ENCODE data around the gene PRRC2A.

PRRC2A gene

DNA sequence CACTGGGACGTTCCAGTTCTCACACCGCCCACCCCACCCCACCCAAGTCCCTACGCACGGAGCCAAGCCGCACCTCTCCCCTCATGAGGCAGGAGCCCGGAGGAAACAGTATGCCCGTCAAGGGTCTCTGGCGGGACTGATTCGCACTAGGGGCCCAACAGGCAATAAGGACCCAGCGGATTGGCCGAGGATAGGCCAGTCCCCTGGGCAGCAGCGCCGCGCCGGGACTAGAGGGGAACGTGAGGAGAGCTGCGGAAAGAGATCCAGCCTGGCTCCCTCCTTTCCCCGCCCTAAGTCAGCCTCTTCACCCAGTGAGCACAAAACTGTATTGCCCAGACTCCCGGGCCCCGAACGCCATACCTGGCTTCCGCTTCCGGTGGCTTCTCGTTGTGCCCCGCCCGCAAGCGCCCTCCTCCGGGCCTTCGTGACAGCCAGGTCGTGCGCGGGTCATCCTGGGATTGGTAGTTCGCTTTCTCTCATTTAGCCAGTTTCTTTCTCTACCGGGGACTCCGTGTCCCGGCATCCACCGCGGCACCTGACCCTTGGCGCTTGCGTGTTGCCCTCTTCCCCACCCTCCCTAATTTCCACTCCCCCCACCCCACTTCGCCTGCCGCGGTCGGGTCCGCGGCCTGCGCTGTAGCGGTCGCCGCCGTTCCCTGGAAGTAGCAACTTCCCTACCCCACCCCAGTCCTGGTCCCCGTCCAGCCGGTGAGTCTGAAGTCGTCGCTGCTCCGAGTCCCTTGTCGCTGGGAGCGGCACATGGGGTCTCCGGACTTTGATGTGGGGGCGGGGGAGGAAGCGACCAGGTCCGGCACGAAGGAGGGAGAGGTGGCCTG is 45.2 kb downstream of the PRRC2A start, which contains the start of gene CSNK2B:
Gene CSNK2B, plus strand, starts transcription at position 580 of the 836 bp plus-strand sequence. CDS start 752 bp downstream, outside the sequence.
- DNase-seq (ENCODE audit: low read depth in 2 of 2), result peak; percentile 93 to 94

DNA sequence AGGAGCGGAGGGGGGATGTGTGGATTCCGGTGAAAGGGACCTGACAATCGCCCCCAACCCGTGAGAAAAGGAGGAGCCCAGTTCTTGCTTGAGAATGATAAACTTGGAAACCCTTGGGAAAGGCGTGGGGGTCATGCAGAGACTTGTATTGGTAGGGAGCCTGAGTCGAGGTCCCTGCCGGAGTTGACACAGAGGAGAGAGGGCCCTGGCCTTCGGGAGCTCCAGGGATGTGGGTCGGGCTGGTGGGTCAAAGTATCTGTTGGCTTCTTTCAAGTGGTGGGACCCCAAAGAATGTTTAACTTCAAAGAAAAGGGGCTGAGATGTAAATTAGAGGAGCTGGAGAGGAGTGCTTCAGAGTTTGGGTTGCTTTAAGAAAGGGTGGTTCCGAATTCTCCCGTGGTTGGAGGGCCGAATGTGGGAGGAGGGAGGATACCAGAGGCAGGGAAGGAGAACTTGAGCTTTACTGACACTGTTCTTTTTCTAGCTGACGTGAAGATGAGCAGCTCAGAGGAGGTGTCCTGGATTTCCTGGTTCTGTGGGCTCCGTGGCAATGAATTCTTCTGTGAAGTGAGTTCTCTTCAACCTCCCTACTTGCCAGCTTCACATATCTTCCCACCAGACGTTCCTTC is 45.9 kb downstream of the PRRC2A start:
- DNase-seq (ENCODE audit: low read depth in 2 of 2), result no peak

DNA sequence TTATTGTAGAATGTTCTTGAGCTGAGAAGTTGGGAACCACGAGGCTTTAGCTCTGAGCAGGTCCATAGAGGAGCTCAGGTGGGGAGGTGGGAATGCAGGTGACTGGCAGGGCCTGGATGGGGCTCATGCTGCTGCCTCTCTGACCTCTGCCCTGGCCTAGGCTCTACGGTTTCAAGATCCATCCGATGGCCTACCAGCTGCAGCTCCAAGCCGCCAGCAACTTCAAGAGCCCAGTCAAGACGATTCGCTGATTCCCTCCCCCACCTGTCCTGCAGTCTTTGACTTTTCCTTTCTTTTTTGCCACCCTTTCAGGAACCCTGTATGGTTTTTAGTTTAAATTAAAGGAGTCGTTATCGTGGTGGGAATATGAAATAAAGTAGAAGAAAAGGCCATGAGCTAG is 49.2 kb downstream of the PRRC2A start, which contains the start of gene LY6G5B:
Gene LY6G5B, plus strand, starts transcription at position 301 of the 400 bp plus-strand sequence. CDS start 975 bp downstream, outside the sequence.
- DNase-seq (ENCODE audit: low read depth in 2 of 2), result no peak

DNA sequence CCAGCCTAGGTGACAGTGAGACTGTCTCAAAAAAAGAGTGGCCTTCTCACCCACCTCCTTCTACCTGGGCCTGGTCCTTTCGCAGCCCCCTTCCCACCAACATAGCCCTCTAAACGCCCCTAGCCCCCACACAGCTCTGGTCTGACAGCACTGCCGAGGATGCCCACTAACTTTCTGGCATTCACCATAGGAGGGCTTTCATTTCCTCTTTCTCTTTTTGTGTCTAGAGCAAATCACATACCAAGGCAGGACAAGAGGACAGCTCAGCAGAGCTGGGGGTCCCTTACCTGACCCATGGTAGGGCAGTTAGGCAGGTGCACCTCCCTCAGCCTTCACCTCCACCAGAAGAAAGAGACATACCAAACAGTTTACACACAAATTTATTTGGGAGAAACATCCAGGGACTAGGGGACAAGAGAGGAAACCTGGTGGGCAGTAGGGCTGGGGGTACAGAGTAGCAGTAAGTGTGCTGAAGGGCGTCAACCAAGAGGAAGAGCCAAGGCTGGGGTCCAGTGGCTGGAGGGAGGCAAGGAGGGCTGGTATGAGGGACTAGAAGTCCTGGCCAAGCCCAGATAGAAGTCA is 55.9 kb downstream of the PRRC2A start:
- no peak for DNase-seq (ENCODE audit: low read depth in 2 of 2)

DNA sequence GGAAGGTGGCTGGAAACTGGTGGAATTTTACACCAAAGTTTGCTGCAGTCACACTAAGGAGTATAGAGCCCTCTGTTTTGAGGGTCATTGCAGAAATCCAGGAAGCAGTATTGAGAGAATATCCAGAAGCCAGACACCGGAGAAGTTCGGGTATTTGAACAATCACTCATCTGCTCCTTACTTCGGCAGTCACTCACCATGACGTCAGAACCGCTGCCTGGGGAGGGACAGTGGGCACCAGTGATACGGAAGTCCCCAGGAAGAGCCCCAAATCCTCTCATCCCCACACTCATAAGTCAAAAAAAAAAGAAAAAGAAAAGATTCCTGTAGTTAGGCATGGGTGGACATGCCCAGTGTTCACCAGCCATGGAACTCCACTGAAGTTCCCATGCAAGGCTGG is 56.4 kb downstream of the PRRC2A start:
- no peak for DNase-seq (ENCODE audit: low read depth in 2 of 2)

DNA sequence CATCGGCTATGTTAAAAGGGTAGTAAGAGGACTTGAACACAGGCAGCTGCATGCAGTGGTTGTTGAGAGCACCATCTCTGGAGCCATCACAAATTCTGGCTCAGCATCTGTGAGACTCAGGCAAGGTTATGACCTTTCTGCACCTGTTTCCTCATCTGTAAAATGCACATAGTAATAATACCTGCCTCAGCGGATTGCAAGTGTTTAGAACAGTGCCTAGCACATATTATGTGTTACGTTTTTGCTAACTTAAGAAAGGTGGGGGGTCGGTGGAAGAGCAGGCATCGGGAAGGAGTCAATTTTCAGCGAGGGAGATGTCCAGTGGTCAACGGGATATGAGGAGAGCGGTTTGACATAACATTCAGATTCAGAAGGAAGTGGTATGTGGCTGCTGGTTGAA is 57.4 kb downstream of the PRRC2A start:
- no peak for DNase-seq (ENCODE audit: low read depth in 2 of 2)

DNA sequence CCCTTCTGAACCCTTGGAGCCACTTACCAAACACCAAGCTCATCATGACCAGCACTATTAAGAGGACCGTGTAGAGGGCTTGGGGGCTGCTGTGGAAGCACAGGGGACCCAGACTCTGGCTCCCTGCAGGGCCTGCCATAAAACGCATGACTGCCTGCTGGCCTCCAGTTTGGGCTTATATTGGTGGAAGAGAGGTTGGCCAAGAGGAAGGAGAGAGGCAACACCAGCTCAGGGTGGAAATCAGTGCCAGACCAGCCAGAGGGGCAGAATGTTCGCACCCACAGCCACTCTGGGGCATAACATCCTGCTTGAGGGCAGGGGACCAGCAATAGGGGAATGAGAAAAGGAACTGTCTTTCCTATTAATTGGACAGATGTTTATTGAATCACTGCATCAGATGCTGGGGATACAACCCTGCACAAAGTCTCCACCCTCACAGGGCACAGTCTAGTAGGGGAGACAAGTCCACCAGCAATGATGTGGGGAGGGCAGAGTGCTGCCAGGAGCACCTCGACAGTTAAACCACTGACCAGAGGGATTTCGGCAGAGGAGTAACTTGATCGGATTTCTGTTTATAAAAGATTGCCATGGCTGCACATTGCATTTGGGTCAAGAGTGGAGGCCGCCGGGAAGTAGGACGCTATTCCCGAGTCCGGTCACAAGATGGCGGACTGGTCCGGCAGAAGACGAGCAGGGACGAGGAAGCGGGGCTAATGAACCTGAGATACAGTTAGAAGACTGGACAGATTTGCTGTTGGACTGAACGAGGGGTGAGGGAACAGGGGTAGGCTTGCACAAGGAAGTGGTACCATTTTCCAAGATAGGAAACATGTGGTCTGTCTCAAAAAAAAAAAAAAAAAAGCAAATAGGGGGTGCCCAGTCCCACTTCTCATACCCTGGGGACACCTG is 60.0 kb downstream of the PRRC2A start, which contains the start of gene LY6G5C:
Gene LY6G5C, minus strand, starts transcription at position 842 of the 909 bp plus-strand sequence. Its CDS starts 694 bp downstream, at position 148.
- DNase-seq (ENCODE audit: low read depth in 2 of 2), result peak; percentile 61 to 62

DNA sequence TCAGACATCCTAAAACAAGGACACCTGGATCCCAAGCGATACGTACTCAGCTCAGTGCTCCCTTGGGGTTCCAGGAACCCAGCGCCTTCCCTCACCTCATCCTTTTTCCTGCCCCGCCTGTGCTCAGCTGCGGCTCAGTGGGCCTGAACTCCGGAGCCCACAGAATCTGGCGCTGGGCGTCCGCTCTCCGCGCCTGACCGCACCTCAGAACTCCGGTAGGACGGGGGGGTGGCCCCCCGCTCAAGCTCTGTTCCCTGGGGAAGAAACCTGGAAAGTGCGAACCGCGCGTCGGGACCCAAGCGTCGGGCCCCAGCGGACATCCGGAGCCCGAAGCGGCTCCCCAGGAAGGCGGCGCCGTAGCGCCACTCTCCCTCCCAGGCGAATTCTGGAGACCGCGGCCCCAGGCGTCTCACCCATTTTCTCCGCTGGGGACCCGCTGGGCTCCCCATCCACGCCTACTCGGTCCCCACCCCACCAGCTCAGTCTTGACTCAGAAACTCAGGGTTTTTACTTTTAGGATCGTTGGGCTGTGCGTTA is 60.7 kb downstream of the PRRC2A start:
- no peak for DNase-seq (ENCODE audit: low read depth in 2 of 2)

DNA sequence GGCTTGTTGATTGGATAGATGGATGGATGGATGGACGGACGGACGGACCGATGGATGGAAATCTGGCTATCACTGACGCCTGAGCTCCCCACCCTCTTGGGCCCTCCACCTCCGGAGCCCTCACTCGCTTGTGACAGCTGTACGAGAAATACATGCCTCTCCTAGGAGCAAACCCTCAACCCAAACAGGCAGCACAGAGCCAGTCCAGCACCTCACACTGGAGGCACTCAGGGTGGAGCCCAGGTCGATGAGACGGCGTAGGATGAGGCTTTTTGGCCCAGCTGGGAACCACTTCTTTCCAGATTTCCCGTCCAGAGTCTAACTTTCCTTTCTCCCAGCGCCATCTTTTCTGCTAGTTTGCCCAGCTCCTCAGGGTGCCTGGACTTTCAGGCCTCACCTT is 63.1 kb downstream of the PRRC2A start:
- no peak for DNase-seq (ENCODE audit: low read depth in 2 of 2)

DNA sequence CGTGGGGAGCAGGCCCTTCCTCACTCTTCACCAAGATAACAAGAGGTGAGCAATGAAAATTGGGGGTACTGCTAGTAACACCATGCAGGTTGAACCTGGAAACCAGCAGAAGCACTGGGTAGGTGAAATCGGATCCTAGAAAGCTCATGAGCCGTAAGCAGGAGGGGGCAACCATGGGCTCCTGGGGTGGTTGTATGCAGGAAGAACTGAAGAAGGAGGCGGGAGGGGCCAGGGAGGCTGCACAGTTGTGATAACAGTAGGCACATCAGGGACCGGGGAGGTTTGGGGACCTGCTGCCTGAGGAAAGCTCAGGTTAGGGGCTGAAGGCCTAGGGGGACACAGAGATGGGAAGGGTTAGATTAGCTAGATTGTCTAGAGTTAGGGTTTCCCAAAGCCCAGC is 66.0 kb downstream of the PRRC2A start:
- DNase-seq (ENCODE audit: low read depth in 2 of 2), result no peak

DNA sequence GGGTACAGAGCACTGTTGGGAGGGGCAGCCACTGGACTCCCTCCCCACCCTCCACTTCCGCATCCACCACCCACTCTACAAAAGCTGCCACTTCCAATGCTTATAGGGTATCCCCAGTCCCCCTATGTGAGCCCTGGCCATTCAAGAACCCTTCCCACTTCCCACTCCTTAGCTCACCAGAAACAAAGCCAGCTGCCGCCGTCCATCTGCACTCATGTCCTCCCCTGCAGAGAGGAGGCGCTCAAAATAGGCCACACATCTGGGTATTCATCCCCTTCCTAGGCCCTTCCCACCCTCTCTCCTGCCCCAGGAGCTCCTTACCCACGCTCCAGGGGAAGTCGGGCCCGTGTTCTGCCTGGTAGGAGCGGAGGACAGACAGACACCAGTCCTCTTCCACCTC is 66.8 kb downstream of the PRRC2A start:
- DNase-seq (ENCODE audit: low read depth in 2 of 2), result no peak

Data from fibroblast of skin of left quadriceps (primary cell).